MCF 10A (cell line): ENCODE data around the gene CSTPP1. TPM values are rescaled to one million over a fixed set of nuclear protein-coding genes. Genes with fewer than 3 reads are reported as not detected.
A peak's percentile ranks its signal among the peaks of the same experiment; 100 is the strongest.

Source experiments
- BruUV-seq: library from RNA; stranded (reverse); fragments of 400-500 nt; replicated peaks from 2 replicates; lab custom pipeline; 2021; lab: Mats Ljungman, UMichigan
- CTCF ChIA-PET: fragments of 300-600 bp; sonication (Branson Sonifier 250); formaldehyde crosslinking; extraction: SDS; loops from one replicate; lab custom pipeline; 2021; ENCODE audit warnings: antibody characterized with exemption, inconsistent platforms; lab: Yijun Ruan, JAX
- POLR2A ChIA-PET: fragments of 300-600, 350-650 bp; sonication (Branson Sonifier 250); formaldehyde crosslinking; extraction: SDS; loops from one replicate; lab custom pipeline; 2020; ENCODE audit warnings: antibody characterized with exemption, inconsistent platforms; lab: Yijun Ruan, JAX
- DNase-seq: peaks from one replicate; pipeline ENCODE4 v3.0.0-alpha.2; 2018; ENCODE audit not compliant: unreplicated experiment
- H3K27ac Mint-ChIP-seq: one replicate; pipeline ENCODE4 v1.8.0; 2022; ENCODE audit warnings: mild to moderate bottlenecking, low read depth, mixed read lengths; ENCODE audit not compliant: unreplicated experiment
- H3K27me3 Mint-ChIP-seq: one replicate; pipeline ENCODE4 v1.8.0; 2022; ENCODE audit warnings: mixed read lengths; ENCODE audit not compliant: insufficient read depth, unreplicated experiment
- H3K36me3 Mint-ChIP-seq: one replicate; pipeline ENCODE4 v1.8.0; 2022; ENCODE audit warnings: mild to moderate bottlenecking, moderate library complexity, mixed read lengths; ENCODE audit not compliant: insufficient read depth, unreplicated experiment
- H3K4me1 Mint-ChIP-seq: one replicate; pipeline ENCODE4 v1.8.0; 2022; ENCODE audit warnings: mixed read lengths; ENCODE audit not compliant: insufficient read depth, unreplicated experiment
- H3K4me3 Mint-ChIP-seq: one replicate; pipeline ENCODE4 v1.8.0; 2022; ENCODE audit warnings: mild to moderate bottlenecking, moderate library complexity, mixed read lengths; ENCODE audit not compliant: unreplicated experiment
- H3K9me3 Mint-ChIP-seq: one replicate; pipeline ENCODE4 v1.8.0; 2022; ENCODE audit warnings: mixed read lengths; ENCODE audit not compliant: unreplicated experiment
- intact Hi-C: fragments of 100-400 bp; cut with micrococcal nuclease; formaldehyde crosslinking; loops from 2 replicates; pipeline ENCODE4 v1.14.1; 2022
- total RNA-seq: library from RNA; stranded (reverse); gene quantifications from 2 replicates; pipeline ENCODE4 v1.2.3, GENCODE V29; 2022
- TF ChIP-seq, protein P1 (sequence below): fragments of 200-600 bp; IDR thresholded peaks from one replicate; pipeline ENCODE4 v1.8.0; 2022; ENCODE audit warnings: antibody characterized with exemption, mild to moderate bottlenecking; ENCODE audit not compliant: unreplicated experiment

The CSTPP1 gene
- total RNA-seq, 1 experiment from 2014 or later, result 19.2 TPM

DNA sequence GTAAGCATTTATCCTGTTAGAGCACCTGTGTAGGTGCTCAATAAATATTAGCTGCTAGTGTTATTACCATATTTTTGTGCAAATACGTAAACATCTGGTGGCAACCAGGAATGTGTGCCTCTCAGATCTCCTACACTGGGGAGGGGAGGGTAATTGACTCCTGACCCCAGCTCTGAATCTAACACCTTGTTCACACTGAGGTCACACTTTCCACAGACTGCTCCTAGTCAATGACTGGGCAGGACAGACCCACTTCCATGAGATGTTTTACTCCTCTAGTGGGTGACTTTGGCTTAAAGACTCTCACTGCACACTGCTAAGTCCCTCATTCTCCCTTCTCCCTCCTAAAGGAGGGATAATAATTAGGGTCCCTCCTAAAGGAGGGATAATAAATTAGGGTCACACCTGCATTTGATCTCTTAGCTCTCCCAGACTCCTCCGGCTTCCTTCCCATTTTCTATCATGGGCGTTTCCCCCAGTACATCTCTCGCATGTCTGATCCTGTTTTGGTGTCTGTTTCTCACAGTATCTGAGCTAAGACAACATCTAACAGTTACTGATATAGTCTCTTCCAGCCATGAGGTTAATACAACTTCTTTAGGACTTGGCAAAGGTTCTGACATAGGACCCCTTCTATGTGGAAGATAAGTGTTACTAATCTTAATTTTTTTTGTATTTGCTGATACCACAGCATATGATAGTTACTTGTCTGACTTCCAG is 8.0 kb downstream of the CSTPP1 start:
- H3K4me1 Mint-ChIP-seq, result peaks cover 19% of the 10 kb centered on the region
- H3K9me3 Mint-ChIP-seq, result no peaks in the 10 kb centered on the region
- H3K4me3 Mint-ChIP-seq, result no peak overlapping the region
- H3K27ac Mint-ChIP-seq, result no peak overlapping the region
- POLR2A ChIA-PET, result no interaction called here
- H3K36me3 Mint-ChIP-seq, result peaks cover 1% of the 10 kb centered on the region
- no peaks in the 10 kb centered on the region for H3K27me3 Mint-ChIP-seq
- no TSS peak for BruUV-seq
- DNase-seq, result no peak
- TF ChIP-seq, protein P1, sequence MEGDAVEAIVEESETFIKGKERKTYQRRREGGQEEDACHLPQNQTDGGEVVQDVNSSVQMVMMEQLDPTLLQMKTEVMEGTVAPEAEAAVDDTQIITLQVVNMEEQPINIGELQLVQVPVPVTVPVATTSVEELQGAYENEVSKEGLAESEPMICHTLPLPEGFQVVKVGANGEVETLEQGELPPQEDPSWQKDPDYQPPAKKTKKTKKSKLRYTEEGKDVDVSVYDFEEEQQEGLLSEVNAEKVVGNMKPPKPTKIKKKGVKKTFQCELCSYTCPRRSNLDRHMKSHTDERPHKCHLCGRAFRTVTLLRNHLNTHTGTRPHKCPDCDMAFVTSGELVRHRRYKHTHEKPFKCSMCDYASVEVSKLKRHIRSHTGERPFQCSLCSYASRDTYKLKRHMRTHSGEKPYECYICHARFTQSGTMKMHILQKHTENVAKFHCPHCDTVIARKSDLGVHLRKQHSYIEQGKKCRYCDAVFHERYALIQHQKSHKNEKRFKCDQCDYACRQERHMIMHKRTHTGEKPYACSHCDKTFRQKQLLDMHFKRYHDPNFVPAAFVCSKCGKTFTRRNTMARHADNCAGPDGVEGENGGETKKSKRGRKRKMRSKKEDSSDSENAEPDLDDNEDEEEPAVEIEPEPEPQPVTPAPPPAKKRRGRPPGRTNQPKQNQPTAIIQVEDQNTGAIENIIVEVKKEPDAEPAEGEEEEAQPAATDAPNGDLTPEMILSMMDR, result no peak
- CTCF ChIA-PET, result interaction anchor here (0.6 kb wide), 2 partner anchors 129 to 166 kb away, joined by 3 to 9 read pairs; no protein-coding TSS in a partner anchor
- intact Hi-C loops, result no loop called here

DNA sequence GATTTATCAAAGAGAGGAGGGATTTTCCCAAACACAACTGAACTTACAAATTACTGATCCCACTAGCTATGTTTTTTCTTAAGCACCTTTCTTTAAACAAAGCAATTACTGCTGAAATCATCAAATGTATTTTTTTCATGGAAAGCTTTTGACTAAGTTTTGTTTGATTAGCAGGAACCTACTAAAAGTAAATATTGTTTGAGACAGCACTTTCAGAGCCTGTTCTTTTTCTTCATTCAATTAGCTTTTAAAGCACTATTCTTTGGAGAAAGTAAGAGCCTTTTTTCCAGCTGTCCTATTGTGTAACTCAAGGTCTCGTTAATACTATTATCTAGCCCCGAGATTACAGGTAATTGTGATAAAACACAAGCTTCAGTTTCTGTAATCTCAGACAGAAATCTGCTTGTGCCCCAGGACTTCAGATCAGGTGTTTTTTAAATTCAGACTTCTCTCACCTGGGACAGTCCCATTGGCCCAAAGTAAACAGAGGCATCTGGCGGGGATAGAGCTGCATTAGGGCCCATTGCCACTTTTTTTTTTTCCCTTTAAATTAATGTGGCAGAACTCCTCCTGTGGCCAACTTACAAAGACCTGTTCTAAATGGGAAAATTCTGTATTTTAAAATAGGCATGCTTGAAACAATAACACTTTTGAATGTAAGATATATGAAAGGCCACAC is 11.0 kb downstream of the CSTPP1 start:
- intact Hi-C loops, result no loop called here
- CTCF ChIA-PET, result interaction anchor here (0.8 to 1.0 kb wide), 2 partner anchors 10 to 129 kb away, joined by 3 to 6 read pairs; no protein-coding TSS in a partner anchor
- no peaks in the 10 kb centered on the region for H3K27me3 Mint-ChIP-seq
- BruUV-seq, result no TSS peak
- peaks cover 19% of the 10 kb centered on the region for H3K36me3 Mint-ChIP-seq
- no peak for DNase-seq
- H3K9me3 Mint-ChIP-seq, result no peaks in the 10 kb centered on the region
- POLR2A ChIA-PET, result interaction anchor here (0.6 to 1.2 kb wide), 3 partner anchors 11 to 878 kb away, joined by 4 to 10 read pairs (median 4); partner anchors contain the start of gene CSTPP1
- H3K4me3 Mint-ChIP-seq, result no peak overlapping the region
- peaks cover 13% of the 10 kb centered on the region for H3K4me1 Mint-ChIP-seq
- H3K27ac Mint-ChIP-seq, result no peak overlapping the region
- TF ChIP-seq, protein P1, result no peak

DNA sequence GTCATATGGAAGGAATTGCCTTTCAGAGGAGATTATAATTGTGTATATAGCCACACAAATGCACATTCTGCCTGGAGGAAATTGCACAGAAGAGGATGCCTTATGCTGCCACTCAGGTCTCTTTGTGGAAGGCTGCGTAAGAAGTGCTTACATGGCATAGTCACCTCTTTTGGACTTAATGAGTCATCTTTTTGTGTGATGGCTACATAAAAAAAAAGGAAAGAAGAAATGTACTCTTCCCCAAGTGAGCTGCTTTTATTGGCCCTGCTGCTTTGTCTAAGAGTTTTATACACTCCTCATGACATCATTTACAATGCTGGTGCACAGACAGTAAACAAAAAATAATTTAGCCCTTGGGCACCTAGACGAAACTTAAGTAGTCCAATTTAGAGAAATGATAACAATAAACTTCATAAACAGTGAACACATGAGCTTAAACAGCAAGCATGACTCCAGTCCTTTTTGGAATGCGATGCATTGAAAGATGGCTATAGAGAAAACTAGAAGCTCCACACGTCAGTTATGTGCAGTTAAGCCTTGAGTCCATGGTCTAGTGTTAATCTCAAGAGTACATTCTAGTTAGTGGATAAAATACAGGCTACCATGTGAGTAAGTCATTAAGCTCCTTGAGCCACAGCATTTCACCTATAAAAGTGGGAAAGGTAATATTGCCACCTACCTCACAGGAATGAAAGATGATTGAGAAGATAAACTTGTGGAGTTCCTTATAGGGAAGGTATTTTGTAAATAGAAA is 12.0 kb downstream of the CSTPP1 start:
- TF ChIP-seq, protein P1, result no peak
- ChIA-PET POLR2A (interaction anchor here (0.6 to 1.1 kb wide), 4 partner anchors 11 to 40 kb away, joined by 3 to 4 read pairs (median 4); partner anchors contain the start of gene CSTPP1), CTCF (interaction anchor here (0.7 kb wide), 3 partner anchors 18 to 36 kb away, joined by 3 to 4 read pairs (median 4); no protein-coding TSS in a partner anchor)
- Mint-ChIP-seq H3K36me3 (peaks cover 21% of the 10 kb centered on the region), H3K4me3 (no peak overlapping the region), H3K9me3 (no peaks in the 10 kb centered on the region), H3K4me1 (peaks cover 13% of the 10 kb centered on the region), H3K27me3 (no peaks in the 10 kb centered on the region), H3K27ac (no peak overlapping the region)
- peak; percentile 49 for DNase-seq
- intact Hi-C loops, result no loop called here
- no TSS peak for BruUV-seq
